GM13976 (cell line): ENCODE measurements around the gene VPS26C.

ENCODE experiments used
- DNase-seq: peaks from one replicate; pipeline ENCODE4 v3.0.0; 2012; ENCODE audit warnings: low spot score
- in situ Hi-C: fragments of 300-500 bp; cut with MboI; formaldehyde crosslinking; loops from one replicate; pipeline ENCODE4 v1.12.0; 2022; ENCODE audit warnings: low sequenced_read_pairs, mixed read lengths, inconsistent platforms; ENCODE audit not compliant: unreplicated experiment
- TF ChIP-seq, protein P1 (sequence below): IDR thresholded peaks from 2 replicates; pipeline ENCODE4 v1.5.1; 2012; ENCODE audit warnings: borderline replicate concordance, mild to moderate bottlenecking; ENCODE audit not compliant: insufficient read depth; ENCODE audit errors: extremely low read depth, missing control alignments, control extremely low read depth

The VPS26C gene

GRCh38 chr21:37240978-37241377, 26.2 kb downstream of the VPS26C start:
- TF ChIP-seq, protein P1, sequence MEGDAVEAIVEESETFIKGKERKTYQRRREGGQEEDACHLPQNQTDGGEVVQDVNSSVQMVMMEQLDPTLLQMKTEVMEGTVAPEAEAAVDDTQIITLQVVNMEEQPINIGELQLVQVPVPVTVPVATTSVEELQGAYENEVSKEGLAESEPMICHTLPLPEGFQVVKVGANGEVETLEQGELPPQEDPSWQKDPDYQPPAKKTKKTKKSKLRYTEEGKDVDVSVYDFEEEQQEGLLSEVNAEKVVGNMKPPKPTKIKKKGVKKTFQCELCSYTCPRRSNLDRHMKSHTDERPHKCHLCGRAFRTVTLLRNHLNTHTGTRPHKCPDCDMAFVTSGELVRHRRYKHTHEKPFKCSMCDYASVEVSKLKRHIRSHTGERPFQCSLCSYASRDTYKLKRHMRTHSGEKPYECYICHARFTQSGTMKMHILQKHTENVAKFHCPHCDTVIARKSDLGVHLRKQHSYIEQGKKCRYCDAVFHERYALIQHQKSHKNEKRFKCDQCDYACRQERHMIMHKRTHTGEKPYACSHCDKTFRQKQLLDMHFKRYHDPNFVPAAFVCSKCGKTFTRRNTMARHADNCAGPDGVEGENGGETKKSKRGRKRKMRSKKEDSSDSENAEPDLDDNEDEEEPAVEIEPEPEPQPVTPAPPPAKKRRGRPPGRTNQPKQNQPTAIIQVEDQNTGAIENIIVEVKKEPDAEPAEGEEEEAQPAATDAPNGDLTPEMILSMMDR: no peak
- DNase-seq: no peak
- in situ Hi-C loops: no loop called here

GRCh38 chr21:37237764-37238163, 29.4 kb downstream of the VPS26C start:
- DNase-seq: no peak
- TF ChIP-seq, protein P1: no peak
- in situ Hi-C loops: no loop called here

- no peak for DNase-seq
- TF ChIP-seq, protein P1: no peak
- in situ Hi-C loops: no loop called here
Observed at GRCh38 chr21:37237346-37237745, 29.8 kb downstream of the VPS26C start.

GRCh38 chr21:37233551-37234146, 33.5 kb downstream of the VPS26C start:
- in situ Hi-C loops: no loop called here
- TF ChIP-seq, protein P1: no peak

DNA sequence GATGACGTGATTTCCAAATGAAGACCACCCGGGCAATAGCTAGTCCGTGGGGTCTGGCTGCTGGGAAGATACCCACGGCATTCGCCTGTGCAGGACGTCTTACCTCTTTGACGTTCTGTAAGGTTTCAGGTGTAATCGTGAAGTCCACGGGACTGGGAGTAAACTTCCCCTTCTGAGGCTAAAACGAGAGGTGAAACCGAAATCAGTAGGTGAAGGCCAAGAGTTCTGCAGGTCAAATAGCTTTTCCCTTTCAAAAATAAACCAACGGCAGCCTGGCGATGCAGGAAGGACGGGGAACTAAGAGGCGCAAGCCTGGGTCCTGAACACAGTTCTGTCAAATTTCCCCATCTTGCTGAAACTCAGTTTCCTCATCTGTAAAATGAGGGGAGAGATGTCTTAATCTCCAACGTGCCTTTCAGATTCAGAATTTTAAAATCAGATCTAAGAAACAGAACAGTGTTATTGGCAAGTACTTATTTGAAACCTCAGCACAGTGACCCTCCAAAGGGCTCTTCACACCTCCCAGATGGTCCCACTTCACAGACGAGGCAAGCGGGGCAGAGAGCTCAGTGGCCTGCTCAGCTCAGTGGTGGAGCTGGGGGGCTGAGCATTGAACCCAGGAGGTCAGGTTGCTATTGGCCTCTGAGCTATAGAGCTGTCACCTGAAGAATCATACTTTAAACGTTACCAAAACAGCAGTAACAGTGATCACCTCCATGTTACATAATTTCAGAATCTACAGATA, 34.7 kb downstream of the VPS26C start:
- in situ Hi-C loops: no loop called here
- DNase-seq: peak; percentile 80
- TF ChIP-seq, protein P1: no peak

More at GRCh38 chr21:37233551-37234146, 33.5 kb downstream of the VPS26C start:
- no peak for DNase-seq

DNA sequence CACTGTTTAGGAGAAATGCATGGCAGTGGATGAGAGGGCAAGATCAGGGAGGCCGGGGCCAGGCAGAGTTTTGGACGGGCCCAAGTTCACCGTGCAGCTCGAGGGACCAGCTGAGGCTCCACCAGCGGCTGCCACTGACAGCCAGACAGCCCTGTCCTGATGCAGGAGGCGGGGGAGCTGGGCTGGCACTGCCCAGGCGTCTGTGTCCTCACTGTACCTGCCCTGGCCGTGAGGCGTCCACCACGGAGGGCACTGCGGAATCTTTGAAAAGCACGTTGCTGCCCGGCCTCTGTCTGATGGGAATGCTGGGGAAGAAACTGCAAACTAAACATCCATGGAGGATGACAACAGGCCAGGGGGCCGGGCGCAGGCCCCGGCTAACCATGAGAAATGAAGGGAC, 35.5 kb downstream of the VPS26C start:
- in situ Hi-C loops: no loop called here
- no peak for DNase-seq
- TF ChIP-seq, protein P1: no peak
